HepG2 (cell line): ENCODE data around the gene MRPS11. TPM values are rescaled to one million over a fixed set of nuclear protein-coding genes. Genes with fewer than 3 reads are reported as not detected.

Experiments used
- ATAC-seq: fragments of 200-7000 bp; cut with Tn5 transposase; 3 replicates; pipeline ENCODE4 v1.9.1; 2020; ENCODE audit warnings: mild to moderate bottlenecking, moderate library complexity
- BruUV-seq: library from RNA; stranded (reverse); fragments of 400-500 nt; replicated peaks from 2 replicates; lab custom pipeline; 2021; lab: Mats Ljungman, UMichigan
- CTCF ChIA-PET: fragments of 300-600 bp; formaldehyde crosslinking; extraction: SDS; loops from one replicate; lab custom pipeline; 2021; ENCODE audit warnings: low total read pairs, inconsistent platforms, low intra/inter-chr PET ratio; lab: Yijun Ruan, JAX
- POLR2A ChIA-PET: fragments of 350-600 bp; sonication (Branson Sonifier 250); formaldehyde crosslinking; loops from one replicate; lab custom pipeline; 2020; ENCODE audit warnings: antibody characterized with exemption, inconsistent platforms; lab: Yijun Ruan, JAX
- DNase-seq: peaks from one replicate; pipeline ENCODE4 v3.0.0-alpha.2; 2015; ENCODE audit warnings: low spot score
- FAIRE-seq: peaks from 3 replicates; lab custom pipeline; 2011; peaks lifted over from hg19 to GRCh38; lab: Jason Lieb, UNC
- H2AFZ ChIP-seq: one replicate; pipeline ENCODE4 v1.6.1; 2011; ENCODE audit warnings: low read length, inconsistent platforms
- H3K27ac ChIP-seq: fragments of 300-600 bp; 3 replicates; pipeline ENCODE4 v1.8.0; 2011; ENCODE audit warnings: mixed run types, mild to moderate bottlenecking, mixed read lengths, low read length, inconsistent platforms; ENCODE audit not compliant: insufficient read depth; ENCODE audit errors: extremely low read length
- H3K27me3 ChIP-seq, 2 experiments: fragments of 200-600 bp in 1 of 2; 2 replicates in 1 of 2; 3 replicates in 1 of 2; pipeline versions ENCODE4 v1.6.0 to v1.8.0; 2011; ENCODE audit warnings: low read length in 2 of 2, mild to moderate bottlenecking in 2 of 2, moderate library complexity in 2 of 2, inconsistent platforms in 1 of 2; ENCODE audit not compliant: insufficient read depth in 2 of 2, control insufficient read depth in 1 of 2
- H3K36me3 ChIP-seq, 2 experiments: fragments of 200-600 bp in 1 of 2; replicated peaks in 1 of 2; 2 replicates in 1 of 2; 3 replicates in 1 of 2; pipeline versions ENCODE4 v1.5.1 to v1.8.0; 2011; ENCODE audit warnings: low read length in 2 of 2, inconsistent platforms in 1 of 2; ENCODE audit not compliant: insufficient read depth in 2 of 2, control insufficient read depth in 1 of 2
- H3K4me1 ChIP-seq: 2 replicates; pipeline ENCODE4 v1.5.1; 2012; ENCODE audit warnings: low read length, inconsistent platforms; ENCODE audit not compliant: insufficient read depth
- H3K4me2 ChIP-seq: 2 replicates; pipeline ENCODE4 v1.6.0; 2011; ENCODE audit warnings: low read depth, low read length, inconsistent platforms
- H3K4me3 ChIP-seq, 3 experiments: fragments of 200-600 bp in 1 of 3; sonication (generic), shearing (Covaris generic) in 1 of 3; replicated peaks in 1 of 3; 2 replicates each; pipeline ENCODE4 v1.5.1; 2011 to 2016; ENCODE audit warnings: low read length in 3 of 3, inconsistent platforms in 2 of 3, low read depth in 2 of 3, mild to moderate bottlenecking in 2 of 3, control low read depth in 1 of 3, mixed read lengths in 1 of 3; ENCODE audit not compliant: insufficient read depth in 1 of 3
- H3K79me2 ChIP-seq: one replicate; pipeline ENCODE4 v1.6.1; 2011; ENCODE audit warnings: low read length, inconsistent platforms; ENCODE audit not compliant: insufficient read depth
- H3K9ac ChIP-seq: 2 replicates; pipeline ENCODE4 v1.6.0; 2011; ENCODE audit warnings: mild to moderate bottlenecking, low read depth, low read length, inconsistent platforms; ENCODE audit not compliant: insufficient read depth
- H3K9me3 ChIP-seq: 2 replicates; pipeline ENCODE4 v1.5.1; 2012; ENCODE audit warnings: mild to moderate bottlenecking, low read length
- H4K20me1 ChIP-seq: 2 replicates; pipeline ENCODE4 v1.6.0; 2011; ENCODE audit warnings: inconsistent platforms, mild to moderate bottlenecking, low read length, moderate library complexity; ENCODE audit not compliant: insufficient read depth
- FOXO4 ChIP-seq: sonication (generic); formaldehyde crosslinking; conservative IDR thresholded peaks from 2 replicates; pipeline ENCODE4 v1.8.1; 2023; ENCODE audit warnings: missing genetic modification reagents
- JDP2 ChIP-seq: sonication (generic); formaldehyde crosslinking; IDR thresholded peaks from 2 replicates; pipeline ENCODE4 v1.8.1; 2022; ENCODE audit warnings: missing genetic modification reagents, borderline replicate concordance
- RFX5 ChIP-seq: IDR thresholded peaks from 2 replicates; pipeline ENCODE4 v1.6.1; 2011; ENCODE audit warnings: low read depth, low read length, improper control_type of control experiment
- RORA ChIP-seq: sonication (generic); formaldehyde crosslinking; IDR thresholded peaks from 2 replicates; pipeline ENCODE4 v1.5.0; 2020; ENCODE audit warnings: mild to moderate bottlenecking, missing genetic modification reagents, moderate library complexity
- RXRA ChIP-seq: sonication (generic); formaldehyde crosslinking; IDR thresholded peaks from 2 replicates; pipeline ENCODE4 v1.5.1; 2020; ENCODE audit warnings: missing genetic modification reagents
- TFDP1 ChIP-seq: IDR thresholded peaks from 2 replicates; pipeline ENCODE4 v1.6.1; 2016; ENCODE audit warnings: missing compliant biosample characterization, missing genetic modification reagents, borderline replicate concordance
- ZBTB4 ChIP-seq: sonication (generic); formaldehyde crosslinking; IDR thresholded peaks from 2 replicates; pipeline ENCODE4 v1.4.0; 2020; ENCODE audit warnings: missing genetic modification reagents, mild to moderate bottlenecking, borderline replicate concordance
- ZNF512B ChIP-seq: sonication (generic); formaldehyde crosslinking; IDR thresholded peaks from 2 replicates; pipeline ENCODE4 v1.5.1; 2020; ENCODE audit warnings: missing genetic modification reagents, mild to moderate bottlenecking, borderline replicate concordance
- ZNF660 ChIP-seq: sonication (generic); formaldehyde crosslinking; IDR thresholded peaks from 2 replicates; pipeline ENCODE4 v1.5.1; 2020; ENCODE audit warnings: mild to moderate bottlenecking, low read depth, missing genetic modification reagents, borderline replicate concordance
- ZNF670 ChIP-seq: sonication (generic); formaldehyde crosslinking; IDR thresholded peaks from 2 replicates; pipeline ENCODE4 v1.8.0; 2022; ENCODE audit warnings: mild to moderate bottlenecking, missing genetic modification reagents, borderline replicate concordance
- ZNF776 ChIP-seq: sonication (generic); formaldehyde crosslinking; IDR thresholded peaks from 2 replicates; pipeline ENCODE4 v1.4.0; 2020; ENCODE audit warnings: mild to moderate bottlenecking, missing genetic modification reagents
- WGBS: methylation state at CpG from one replicate; pipeline ENCODE4 v1.1.6; 2017; ENCODE audit warnings: low lambda C conversion rate; 5-methylcytosine and 5-hydroxymethylcytosine counted together
- in situ Hi-C: cut with HindIII; loops from 2 replicates; pipeline ENCODE4 v1.10.0; 2017; ENCODE audit warnings: low pct_unique_long_range_greater_than_20kb; ENCODE audit not compliant: extremely low pct_ligation_motif_present
- intact Hi-C: fragments of 100-400 bp; cut with micrococcal nuclease; formaldehyde crosslinking; loops from one replicate; pipeline ENCODE4 v1.10.0; 2022; ENCODE audit not compliant: unreplicated experiment
- polyA plus RNA-seq, 8 experiments: library from polyadenylated mRNA; depleted of rRNA in 3 of 8; stranded (reverse) in 7 of 8; unstranded in 1 of 8; fragments of >200 nt; fragmentation: Illumina TruSeq in 4 of 8; extraction: Trizol in 4 of 8; gene quantifications; 2 replicates each; pipeline versions ENCODE4 v1.2.1 to v1.2.3, GENCODE V29; 2011 to 2016; ENCODE audit warnings: low read depth in 4 of 8, missing spikeins in 1 of 8, mixed read lengths in 1 of 8; ENCODE audit not compliant: insufficient read depth in 1 of 8
- total RNA-seq, 5 experiments: library from RNA; depleted of rRNA; stranded (reverse); fragments of >200 nt; fragmentation: Illumina TruSeq; extraction: Trizol; gene quantifications; 2 replicates each; pipeline ENCODE4 v1.2.3, GENCODE V29; 2016; ENCODE audit warnings: low read depth in 1 of 5
- TF ChIP-seq, protein P1 (sequence below): sonication (generic); formaldehyde crosslinking; IDR thresholded peaks from 2 replicates; pipeline ENCODE4 v1.5.1; 2020; ENCODE audit warnings: mild to moderate bottlenecking, moderate library complexity, missing genetic modification reagents

MRPS11 gene
- total and polyA plus RNA-seq, 2 of the 13 experiments (the other 11 are each of a cell fraction or from before 2014, with no cell fraction given), result 50.1 to 72.7 TPM

- DNase-seq (no peak), ATAC-seq (no peak), FAIRE-seq (no peak)
- ChIA-PET POLR2A (no interaction called here), CTCF (no interaction called here)
- H3K79me2 ChIP-seq, result no peaks in the 10 kb centered on the region
- H3K4me2 ChIP-seq, result no peak overlapping the region
- H3K9ac ChIP-seq, result no peak overlapping the region
- no peak overlapping the region for H2AFZ ChIP-seq
- intact Hi-C loops, result no loop called here
- in situ Hi-C loops, result no loop called here
- no peaks in the 10 kb centered on the region for H4K20me1 ChIP-seq
- no peak overlapping the region for H3K27ac ChIP-seq
- no peak overlapping the region for H3K4me3 ChIP-seq
- no peaks in the 10 kb centered on the region for H3K27me3 ChIP-seq
- H3K9me3 ChIP-seq, result no peaks in the 10 kb centered on the region
- TF ChIP-seq ZNF776 (CRISPR knock-in tag) (no peak), JDP2 (CRISPR knock-in tag) (no peak), ZNF660 (CRISPR knock-in tag) (no peak), ZBTB4 (CRISPR knock-in tag) (no peak), RFX5 (no peak), ZNF512B (CRISPR knock-in tag) (no peak), ZNF670 (CRISPR knock-in tag) (no peak), RORA (CRISPR knock-in tag) (no peak), FOXO4 (CRISPR knock-in tag) (no peak), RXRA (CRISPR knock-in tag) (no peak), TFDP1 (CRISPR knock-in tag) (no peak)
- TF ChIP-seq, protein P1, sequence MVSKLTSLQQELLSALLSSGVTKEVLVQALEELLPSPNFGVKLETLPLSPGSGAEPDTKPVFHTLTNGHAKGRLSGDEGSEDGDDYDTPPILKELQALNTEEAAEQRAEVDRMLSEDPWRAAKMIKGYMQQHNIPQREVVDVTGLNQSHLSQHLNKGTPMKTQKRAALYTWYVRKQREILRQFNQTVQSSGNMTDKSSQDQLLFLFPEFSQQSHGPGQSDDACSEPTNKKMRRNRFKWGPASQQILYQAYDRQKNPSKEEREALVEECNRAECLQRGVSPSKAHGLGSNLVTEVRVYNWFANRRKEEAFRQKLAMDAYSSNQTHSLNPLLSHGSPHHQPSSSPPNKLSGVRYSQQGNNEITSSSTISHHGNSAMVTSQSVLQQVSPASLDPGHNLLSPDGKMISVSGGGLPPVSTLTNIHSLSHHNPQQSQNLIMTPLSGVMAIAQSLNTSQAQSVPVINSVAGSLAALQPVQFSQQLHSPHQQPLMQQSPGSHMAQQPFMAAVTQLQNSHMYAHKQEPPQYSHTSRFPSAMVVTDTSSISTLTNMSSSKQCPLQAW (CRISPR knock-in tag), result no peak
- H3K36me3 ChIP-seq, result no peaks in the 10 kb centered on the region
- BruUV-seq, result no TSS peak
- no peaks in the 10 kb centered on the region for H3K4me1 ChIP-seq
- 4% methylated on average over 3 of the region's 3 CpGs for WGBS
Measured at GRCh38 chr15:88419830-88420229, 47.7 kb upstream of the MRPS11 start.
